ENCODE data around the gene FAM222B.
"Not testable (repeated sequence)": the region's sequence is repeated elsewhere in the genome, so short reads cannot be mapped to it uniquely, and the experiment has no call there.

Gene FAM222B

DNA sequence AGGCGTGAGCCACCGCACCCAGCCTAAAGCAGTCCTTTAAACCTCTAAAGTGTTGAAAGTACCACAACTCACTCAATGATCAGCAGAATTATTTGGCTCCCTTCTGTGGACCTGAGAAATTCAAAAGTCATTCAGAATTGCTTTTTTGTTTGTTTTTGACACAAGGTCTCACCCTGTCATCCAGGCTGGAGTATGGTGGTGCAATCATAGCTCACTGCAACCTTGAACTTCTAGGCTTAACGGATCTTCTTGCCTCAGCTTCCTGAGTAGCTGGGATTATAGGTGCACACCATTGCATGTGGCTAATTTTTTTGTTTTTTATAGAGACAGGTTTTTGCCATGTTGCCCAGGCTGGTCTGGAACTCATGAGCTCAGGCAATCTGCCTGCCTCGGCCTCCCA lies 54.5 kb downstream of the FAM222B start:
- H3K27ac ChIP-seq: peak overlapping the region; percentile 17; the same call in 1 of the 2 replicates
- TF ChIP-seq, protein P1, sequence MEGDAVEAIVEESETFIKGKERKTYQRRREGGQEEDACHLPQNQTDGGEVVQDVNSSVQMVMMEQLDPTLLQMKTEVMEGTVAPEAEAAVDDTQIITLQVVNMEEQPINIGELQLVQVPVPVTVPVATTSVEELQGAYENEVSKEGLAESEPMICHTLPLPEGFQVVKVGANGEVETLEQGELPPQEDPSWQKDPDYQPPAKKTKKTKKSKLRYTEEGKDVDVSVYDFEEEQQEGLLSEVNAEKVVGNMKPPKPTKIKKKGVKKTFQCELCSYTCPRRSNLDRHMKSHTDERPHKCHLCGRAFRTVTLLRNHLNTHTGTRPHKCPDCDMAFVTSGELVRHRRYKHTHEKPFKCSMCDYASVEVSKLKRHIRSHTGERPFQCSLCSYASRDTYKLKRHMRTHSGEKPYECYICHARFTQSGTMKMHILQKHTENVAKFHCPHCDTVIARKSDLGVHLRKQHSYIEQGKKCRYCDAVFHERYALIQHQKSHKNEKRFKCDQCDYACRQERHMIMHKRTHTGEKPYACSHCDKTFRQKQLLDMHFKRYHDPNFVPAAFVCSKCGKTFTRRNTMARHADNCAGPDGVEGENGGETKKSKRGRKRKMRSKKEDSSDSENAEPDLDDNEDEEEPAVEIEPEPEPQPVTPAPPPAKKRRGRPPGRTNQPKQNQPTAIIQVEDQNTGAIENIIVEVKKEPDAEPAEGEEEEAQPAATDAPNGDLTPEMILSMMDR (IDR thresholded peaks at IDR 0.05): no peak
- TF ChIP-seq ZFX (IDR thresholded peaks at IDR 0.05; ENCODE audit: borderline replicate concordance): no peak

- 0 out of 2 replicates have a peak overlapping the region, but pooled peaks have one; percentile 3 for H3K27ac ChIP-seq
- TF ChIP-seq ZFX (IDR thresholded peaks at IDR 0.05; ENCODE audit: borderline replicate concordance): no peak
- TF ChIP-seq, protein P1 (IDR thresholded peaks at IDR 0.05): no peak
These were observed 59.4 kb downstream of the FAM222B start for GRCh38 chr17:28783161-28783560.

GRCh38 chr17:28779601-28780000 lies 63.0 kb downstream of the FAM222B start:
- not testable (repeated sequence) for H3K27ac ChIP-seq

DNA sequence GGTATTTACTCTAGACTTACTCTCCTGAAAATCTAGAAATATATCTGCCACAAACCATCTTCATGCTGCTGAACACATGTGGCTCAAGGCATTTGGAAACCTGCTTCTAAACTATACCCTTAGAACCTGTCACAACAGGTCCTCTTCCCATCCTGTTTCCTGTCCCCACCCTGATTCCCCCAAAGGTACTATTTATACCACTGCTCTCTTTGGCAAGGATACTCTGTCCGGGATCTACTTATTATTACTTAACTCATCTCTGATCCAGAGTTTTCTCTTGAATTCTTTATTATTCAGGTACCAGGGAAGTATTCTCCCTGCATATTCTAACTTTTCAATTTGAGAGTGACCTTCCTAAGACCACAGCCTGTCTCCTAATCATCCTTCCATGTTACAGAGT lies 65.4 kb downstream of the FAM222B start:
- H3K27ac ChIP-seq: 0 out of 2 replicates have a peak overlapping the region, but pooled peaks have one; percentile 17
- TF ChIP-seq, protein P1 (IDR thresholded peaks at IDR 0.05): no peak
- no peak for TF ChIP-seq ZFX (IDR thresholded peaks at IDR 0.05; ENCODE audit: borderline replicate concordance)

GRCh38 chr17:28774206-28774605 lies 68.4 kb downstream of the FAM222B start:
- TF ChIP-seq, protein P1 (IDR thresholded peaks at IDR 0.05): no peak
- no peak for TF ChIP-seq ZFX (IDR thresholded peaks at IDR 0.05; ENCODE audit: borderline replicate concordance)
- peak overlapping the region; percentile 40 for H3K27ac ChIP-seq

DNA sequence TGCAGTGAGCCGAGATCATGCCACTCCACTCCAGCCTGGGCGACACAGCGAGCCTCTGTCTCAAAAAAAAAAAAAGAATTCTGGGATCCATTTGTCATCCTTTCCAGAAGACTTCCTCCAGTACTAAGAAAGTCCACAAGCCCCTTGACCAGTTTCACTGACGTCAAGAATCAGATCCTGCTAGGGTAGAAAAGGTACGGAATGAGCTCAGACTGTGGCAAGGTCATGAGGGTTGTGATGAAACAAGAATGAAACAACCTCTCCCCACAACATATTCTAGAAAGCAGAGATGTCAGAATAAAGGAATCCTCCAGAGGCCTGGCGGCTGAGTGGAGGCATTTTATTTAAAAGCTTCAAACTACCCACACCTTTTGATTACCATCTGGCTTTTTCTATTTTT lies 68.9 kb downstream of the FAM222B start:
- TF ChIP-seq ZFX (IDR thresholded peaks at IDR 0.05; ENCODE audit: borderline replicate concordance): no peak
- TF ChIP-seq, protein P1 (IDR thresholded peaks at IDR 0.05): no peak
- peak overlapping the region; percentile 40; the same call in 1 of the 2 replicates for H3K27ac ChIP-seq

- H3K27ac ChIP-seq: peak overlapping the region; percentile 61
- no peak for TF ChIP-seq ZFX (IDR thresholded peaks at IDR 0.05; ENCODE audit: borderline replicate concordance)
- TF ChIP-seq, protein P1 (IDR thresholded peaks at IDR 0.05): no peak
These were observed 77.6 kb downstream of the FAM222B start for GRCh38 chr17:28765038-28765437.

DNA sequence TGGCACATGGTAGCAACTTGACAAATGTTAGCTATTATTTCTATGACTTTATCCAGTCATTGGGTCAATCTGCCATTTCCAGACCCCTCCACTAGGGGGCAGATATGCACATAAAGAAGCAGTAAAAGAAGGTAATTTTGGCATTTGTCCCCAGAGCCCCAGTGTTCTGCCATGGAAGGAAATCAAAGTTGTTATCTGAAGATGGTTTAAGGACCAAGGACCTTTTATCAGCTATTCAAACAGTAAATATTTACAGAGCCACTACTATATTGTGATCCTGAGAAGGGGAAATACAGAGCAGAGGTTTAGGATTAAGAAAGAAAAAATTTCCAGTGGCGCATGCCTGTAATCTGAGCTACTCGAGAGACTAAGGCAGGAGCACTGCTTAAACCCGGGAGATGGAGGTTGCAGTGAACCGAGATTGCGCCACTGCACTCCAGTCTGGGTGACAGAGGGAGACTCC lies 78.8 kb downstream of the FAM222B start:
- no peak for TF ChIP-seq ZFX (IDR thresholded peaks at IDR 0.05; ENCODE audit: borderline replicate concordance)
- TF ChIP-seq, protein P1 (IDR thresholded peaks at IDR 0.05): peak; percentile 91
- H3K27ac ChIP-seq: peak overlapping the region; percentile 61
